Measurements from ENCODE around the gene CXCL12.

The CXCL12 gene

DNA sequence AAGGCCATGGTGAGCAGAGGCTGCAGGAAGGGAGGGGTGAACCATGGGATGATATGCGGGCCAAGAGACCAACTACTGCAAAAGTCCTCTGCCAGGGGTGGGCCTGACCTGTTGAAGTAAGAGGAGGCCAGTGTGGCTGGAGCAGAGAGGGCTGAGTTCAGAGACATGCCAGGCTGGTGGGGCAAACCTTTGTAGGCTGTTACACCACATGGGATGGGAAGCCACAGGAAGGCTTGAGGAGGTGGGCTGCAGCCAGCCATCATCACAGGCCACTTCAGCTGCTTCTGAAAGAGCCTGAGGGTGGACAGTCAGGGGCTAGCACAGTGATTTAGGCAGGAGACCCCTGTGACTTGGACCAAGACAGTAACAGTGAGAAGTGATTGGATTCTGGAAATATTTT lies 20.3 kb downstream of the CXCL12 start:
- H3K27me3 ChIP-seq (ENCODE audit: insufficient read depth, low read depth): no peaks in the 10 kb centered on the region
- H3K36me3 ChIP-seq (ENCODE audit: insufficient read depth): no peaks in the 10 kb centered on the region
- H4K20me1 ChIP-seq (ENCODE audit: insufficient read depth): no peaks in the 10 kb centered on the region
- no peaks in the 10 kb centered on the region for H3K4me1 ChIP-seq (ENCODE audit: low read depth, poor library complexity, severe bottlenecking)
- no peaks in the 10 kb centered on the region for H3K79me2 ChIP-seq (ENCODE audit: insufficient read depth, low read depth)
- no peak overlapping the region for H3K4me2 ChIP-seq
- TF ChIP-seq, protein P1, sequence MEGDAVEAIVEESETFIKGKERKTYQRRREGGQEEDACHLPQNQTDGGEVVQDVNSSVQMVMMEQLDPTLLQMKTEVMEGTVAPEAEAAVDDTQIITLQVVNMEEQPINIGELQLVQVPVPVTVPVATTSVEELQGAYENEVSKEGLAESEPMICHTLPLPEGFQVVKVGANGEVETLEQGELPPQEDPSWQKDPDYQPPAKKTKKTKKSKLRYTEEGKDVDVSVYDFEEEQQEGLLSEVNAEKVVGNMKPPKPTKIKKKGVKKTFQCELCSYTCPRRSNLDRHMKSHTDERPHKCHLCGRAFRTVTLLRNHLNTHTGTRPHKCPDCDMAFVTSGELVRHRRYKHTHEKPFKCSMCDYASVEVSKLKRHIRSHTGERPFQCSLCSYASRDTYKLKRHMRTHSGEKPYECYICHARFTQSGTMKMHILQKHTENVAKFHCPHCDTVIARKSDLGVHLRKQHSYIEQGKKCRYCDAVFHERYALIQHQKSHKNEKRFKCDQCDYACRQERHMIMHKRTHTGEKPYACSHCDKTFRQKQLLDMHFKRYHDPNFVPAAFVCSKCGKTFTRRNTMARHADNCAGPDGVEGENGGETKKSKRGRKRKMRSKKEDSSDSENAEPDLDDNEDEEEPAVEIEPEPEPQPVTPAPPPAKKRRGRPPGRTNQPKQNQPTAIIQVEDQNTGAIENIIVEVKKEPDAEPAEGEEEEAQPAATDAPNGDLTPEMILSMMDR (conservative IDR thresholded peaks at IDR 0.05; ENCODE audit: low read depth, low read length): no peak
- no peak overlapping the region for H2AFZ ChIP-seq (ENCODE audit: low read depth)
- H3K27ac ChIP-seq: no peak overlapping the region
- no peak overlapping the region for H3K4me3 ChIP-seq (IDR thresholded peaks at IDR 0.05; ENCODE audit: insufficient read depth, low read depth, low read length)
- no peak overlapping the region for H3K9ac ChIP-seq

DNA sequence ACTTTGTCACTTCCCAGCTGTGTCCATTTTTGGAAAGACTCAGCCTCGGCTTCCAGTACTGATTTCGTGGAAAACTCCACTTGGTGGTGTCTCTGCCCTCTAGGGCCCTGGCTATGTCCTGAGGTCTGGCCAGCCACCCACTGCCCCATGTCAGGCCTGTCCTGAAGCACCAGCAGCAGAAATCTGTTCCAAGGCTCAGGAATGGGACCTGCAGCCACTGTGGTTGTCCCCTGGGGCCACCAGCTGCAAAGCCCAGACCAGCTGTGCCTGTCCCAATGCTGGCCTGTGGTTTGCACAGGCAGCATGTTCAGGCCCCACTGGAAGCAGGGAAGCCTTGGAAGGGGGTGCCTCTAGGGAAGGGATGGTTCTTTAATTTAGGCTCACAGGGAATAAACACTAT lies 21.2 kb downstream of the CXCL12 start:
- no peak overlapping the region for H3K4me2 ChIP-seq
- no peaks in the 10 kb centered on the region for H3K79me2 ChIP-seq (ENCODE audit: insufficient read depth, low read depth)
- H4K20me1 ChIP-seq (ENCODE audit: insufficient read depth): no peaks in the 10 kb centered on the region
- H3K27me3 ChIP-seq (ENCODE audit: insufficient read depth, low read depth): no peaks in the 10 kb centered on the region
- H2AFZ ChIP-seq (ENCODE audit: low read depth): no peak overlapping the region
- H3K36me3 ChIP-seq (ENCODE audit: insufficient read depth): no peaks in the 10 kb centered on the region
- no peak overlapping the region for H3K4me3 ChIP-seq (IDR thresholded peaks at IDR 0.05; ENCODE audit: insufficient read depth, low read depth, low read length)
- TF ChIP-seq, protein P1 (conservative IDR thresholded peaks at IDR 0.05; ENCODE audit: low read depth, low read length): no peak
- no peaks in the 10 kb centered on the region for H3K4me1 ChIP-seq (ENCODE audit: low read depth, poor library complexity, severe bottlenecking)
- no peak overlapping the region for H3K9ac ChIP-seq
- H3K27ac ChIP-seq: no peak overlapping the region

DNA sequence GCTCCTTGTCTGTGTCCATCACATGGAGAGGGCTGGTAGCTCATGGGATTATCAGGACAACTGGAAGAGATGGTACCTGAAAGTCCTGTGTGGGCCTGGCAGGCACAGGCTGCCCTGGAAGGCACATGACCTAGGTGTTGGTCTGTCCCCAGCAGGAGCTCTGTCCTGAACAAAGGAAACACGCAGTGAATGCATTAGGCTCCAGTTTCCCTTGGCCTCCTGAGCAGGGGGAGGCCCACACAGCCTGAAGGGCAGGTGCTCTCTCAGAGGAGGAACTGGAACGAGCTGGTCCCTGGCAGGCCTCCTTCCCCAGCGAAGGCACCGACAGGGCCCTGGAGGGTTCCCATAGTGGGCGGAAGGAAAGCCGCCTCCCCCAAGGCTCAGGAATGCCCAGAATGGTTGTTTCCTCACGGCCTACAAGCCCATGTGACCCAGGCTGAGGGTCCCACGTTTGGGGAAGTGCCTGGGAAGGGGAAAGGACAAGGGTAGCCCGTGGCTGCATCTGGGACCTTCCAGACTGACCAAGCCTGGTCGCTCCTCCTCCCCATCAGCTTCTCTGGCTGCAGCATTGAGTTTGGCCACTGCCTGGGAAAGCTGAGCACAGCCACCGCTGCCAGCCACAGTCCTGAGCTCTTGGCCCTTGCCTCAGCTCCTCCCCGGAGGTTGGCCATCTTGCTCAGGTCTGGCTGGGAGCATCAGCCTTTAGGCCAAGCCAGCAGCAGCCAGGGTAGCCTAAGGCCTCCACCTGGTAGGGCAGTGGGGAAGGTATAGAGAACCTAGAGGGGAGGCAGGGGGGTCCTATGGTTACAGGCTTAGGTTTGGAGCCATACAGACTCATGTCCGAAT lies 21.8 kb downstream of the CXCL12 start:
- no peaks in the 10 kb centered on the region for H3K36me3 ChIP-seq (ENCODE audit: insufficient read depth)

DNA sequence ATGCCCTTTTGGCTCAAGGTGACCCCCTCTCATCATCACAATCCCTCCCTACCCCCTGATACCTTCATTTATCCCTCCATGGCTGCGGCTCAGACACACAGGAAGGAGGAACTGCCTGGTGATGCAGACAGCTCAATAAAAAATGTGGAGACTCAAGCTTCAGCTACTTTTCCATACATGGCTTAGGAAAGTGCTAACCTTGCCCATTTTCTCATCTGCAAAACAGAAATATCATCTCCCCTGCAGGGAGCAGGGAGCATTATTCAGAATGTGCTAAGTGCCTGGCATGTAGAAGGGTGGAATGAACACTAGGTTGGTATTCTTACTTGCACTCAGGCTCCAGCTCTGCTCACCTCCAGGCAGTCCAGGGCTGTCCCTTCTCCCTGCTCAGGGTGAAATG lies 23.8 kb downstream of the CXCL12 start:
- Histone ChIP-seq H2AFZ (ENCODE audit: low read depth) (no peak overlapping the region), H3K79me2 (ENCODE audit: insufficient read depth, low read depth) (no peaks in the 10 kb centered on the region), H3K9ac (no peak overlapping the region), H4K20me1 (ENCODE audit: insufficient read depth) (no peaks in the 10 kb centered on the region), H3K4me3 (IDR thresholded peaks at IDR 0.05; ENCODE audit: insufficient read depth, low read depth, low read length) (no peak overlapping the region), H3K27me3 (ENCODE audit: insufficient read depth, low read depth) (no peaks in the 10 kb centered on the region), H3K4me1 (ENCODE audit: low read depth, poor library complexity, severe bottlenecking) (no peaks in the 10 kb centered on the region), H3K36me3 (ENCODE audit: insufficient read depth) (no peaks in the 10 kb centered on the region), H3K27ac (no peak overlapping the region), H3K4me2 (no peak overlapping the region)
- TF ChIP-seq, protein P1 (conservative IDR thresholded peaks at IDR 0.05; ENCODE audit: low read depth, low read length): no peak

More for the DNA sequence above, 21.8 kb downstream of the CXCL12 start:
- Histone ChIP-seq H3K4me1 (ENCODE audit: low read depth, poor library complexity, severe bottlenecking) (no peaks in the 10 kb centered on the region), H4K20me1 (ENCODE audit: insufficient read depth) (no peaks in the 10 kb centered on the region), H3K4me3 (IDR thresholded peaks at IDR 0.05; ENCODE audit: insufficient read depth, low read depth, low read length) (no peak overlapping the region), H2AFZ (ENCODE audit: low read depth) (no peak overlapping the region), H3K4me2 (no peak overlapping the region), H3K27ac (no peak overlapping the region), H3K9ac (no peak overlapping the region), H3K79me2 (ENCODE audit: insufficient read depth, low read depth) (no peaks in the 10 kb centered on the region), H3K27me3 (ENCODE audit: insufficient read depth, low read depth) (no peaks in the 10 kb centered on the region)
- TF ChIP-seq, protein P1 (conservative IDR thresholded peaks at IDR 0.05; ENCODE audit: low read depth, low read length): no peak

Data from KMS-11 (cell line).